ENCODE measurements around the gene NECTIN4. TPM values are rescaled to one million over a fixed set of nuclear protein-coding genes. Genes with fewer than 3 reads are reported as not detected.

The NECTIN4 gene
- 0.05 TPM in 1 of 2 replicates, not detected in the other for polyA plus RNA-seq (2011; rRNA removed)
- 0.14 TPM in 1 of 2 replicates, not detected in the other for polyA minus RNA-seq (2011; rRNA and poly(A)+ RNA removed)

DNA sequence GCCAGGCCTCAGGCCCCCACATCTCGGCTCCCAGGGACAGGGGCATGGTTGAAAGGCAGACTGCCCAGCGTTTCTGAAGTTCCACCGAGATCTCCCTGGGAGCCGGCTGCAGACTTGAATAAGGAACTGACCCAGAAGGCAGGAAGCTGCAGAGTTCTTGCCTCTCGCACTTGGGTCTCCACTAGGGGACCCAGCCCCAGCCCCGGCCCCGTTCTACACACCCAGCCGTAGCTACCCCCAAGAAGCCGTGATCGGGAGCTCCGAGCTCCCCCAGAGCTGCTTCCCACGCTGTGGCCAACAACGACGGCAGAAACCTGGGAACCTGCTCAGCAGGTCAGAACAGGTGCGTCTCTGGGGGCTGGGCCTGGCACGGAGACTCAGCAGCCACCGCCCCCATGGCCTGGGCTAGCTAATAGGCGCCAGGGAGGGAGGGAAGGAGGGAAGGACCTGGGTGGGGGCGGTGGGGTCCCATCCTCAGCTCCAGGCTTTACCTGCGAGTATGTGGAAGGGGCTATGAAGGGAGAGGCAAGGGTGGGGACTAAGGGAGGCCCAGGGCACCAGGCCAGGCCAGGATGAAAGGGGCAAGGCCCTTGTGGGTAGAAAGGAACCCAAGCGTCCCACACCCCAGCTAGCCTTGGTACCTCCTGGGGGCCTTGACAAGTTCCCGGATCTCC is at the start of gene NECTIN4:
NECTIN4 (minus strand) TSS at position 308 of the 674 bp plus-strand sequence; CDS start at position 46, 262 bp downstream.
- H3K4me3 ChIP-seq (ENCODE audit: low read depth, low read length): no peak within 1 kb of the TSS
- no peaks in the 10 kb centered on the region for H3K36me3 ChIP-seq (ENCODE audit: control insufficient read depth, insufficient read depth, low read length)
- DNase-seq (ENCODE audit: low read depth): no peak
- POLR2A ChIA-PET: interaction anchor here (0.6 kb wide), 1 partner anchor 46 kb away, joined by 3 read pairs; no protein-coding TSS in a partner anchor
- TF ChIP-seq, protein P1, sequence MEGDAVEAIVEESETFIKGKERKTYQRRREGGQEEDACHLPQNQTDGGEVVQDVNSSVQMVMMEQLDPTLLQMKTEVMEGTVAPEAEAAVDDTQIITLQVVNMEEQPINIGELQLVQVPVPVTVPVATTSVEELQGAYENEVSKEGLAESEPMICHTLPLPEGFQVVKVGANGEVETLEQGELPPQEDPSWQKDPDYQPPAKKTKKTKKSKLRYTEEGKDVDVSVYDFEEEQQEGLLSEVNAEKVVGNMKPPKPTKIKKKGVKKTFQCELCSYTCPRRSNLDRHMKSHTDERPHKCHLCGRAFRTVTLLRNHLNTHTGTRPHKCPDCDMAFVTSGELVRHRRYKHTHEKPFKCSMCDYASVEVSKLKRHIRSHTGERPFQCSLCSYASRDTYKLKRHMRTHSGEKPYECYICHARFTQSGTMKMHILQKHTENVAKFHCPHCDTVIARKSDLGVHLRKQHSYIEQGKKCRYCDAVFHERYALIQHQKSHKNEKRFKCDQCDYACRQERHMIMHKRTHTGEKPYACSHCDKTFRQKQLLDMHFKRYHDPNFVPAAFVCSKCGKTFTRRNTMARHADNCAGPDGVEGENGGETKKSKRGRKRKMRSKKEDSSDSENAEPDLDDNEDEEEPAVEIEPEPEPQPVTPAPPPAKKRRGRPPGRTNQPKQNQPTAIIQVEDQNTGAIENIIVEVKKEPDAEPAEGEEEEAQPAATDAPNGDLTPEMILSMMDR (IDR thresholded peaks at IDR 0.05; ENCODE audit: insufficient read depth, low read depth, low read length): no peak
- H3K27me3 ChIP-seq (ENCODE audit: control insufficient read depth, insufficient read depth, low read length): no peaks in the 10 kb centered on the region
- CTCF ChIA-PET: interaction anchor here (0.8 to 7.5 kb wide), 4 partner anchors 7 to 92 kb away, joined by 3 to 80 read pairs (median 4); partner anchors contain the start of genes KLHDC9 and USF1

DNA sequence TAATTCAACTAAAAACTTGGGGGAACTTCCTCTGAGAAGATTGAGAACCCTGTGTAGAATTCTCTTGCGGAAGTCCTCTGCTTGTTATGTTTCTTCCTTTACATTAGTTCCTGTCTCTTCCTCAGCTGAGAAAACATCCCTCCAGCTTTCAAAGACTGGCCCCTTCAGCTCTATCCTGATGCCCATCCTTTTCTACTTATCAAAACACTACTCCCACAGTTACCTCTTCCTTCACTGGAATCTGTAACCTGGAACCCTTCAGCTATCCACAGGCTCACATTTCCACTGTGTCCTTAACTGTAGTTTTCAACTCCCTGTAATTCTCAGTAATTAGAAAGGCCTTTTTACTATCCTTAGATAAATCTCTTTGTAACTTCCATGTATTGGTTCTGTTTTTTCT is 49.1 kb upstream of the NECTIN4 start:
- TF ChIP-seq, protein P1 (IDR thresholded peaks at IDR 0.05; ENCODE audit: insufficient read depth, low read depth, low read length): no peak
- CTCF ChIA-PET: interaction anchor here (0.7 to 3.8 kb wide), 12 partner anchors 11 to 148 kb away, joined by 3 to 36 read pairs (median 4); partner anchors contain the start of gene KLHDC9
- no peak for DNase-seq (ENCODE audit: low read depth)
- Histone ChIP-seq H3K36me3 (ENCODE audit: control insufficient read depth, insufficient read depth, low read length) (no peaks in the 10 kb centered on the region), H3K4me3 (ENCODE audit: low read depth, low read length) (no peak overlapping the region), H3K27me3 (ENCODE audit: control insufficient read depth, insufficient read depth, low read length) (no peaks in the 10 kb centered on the region)
- POLR2A ChIA-PET: interaction anchor here (0.6 kb wide), 1 partner anchor 125 kb away, joined by 3 read pairs; no protein-coding TSS in a partner anchor

DNA sequence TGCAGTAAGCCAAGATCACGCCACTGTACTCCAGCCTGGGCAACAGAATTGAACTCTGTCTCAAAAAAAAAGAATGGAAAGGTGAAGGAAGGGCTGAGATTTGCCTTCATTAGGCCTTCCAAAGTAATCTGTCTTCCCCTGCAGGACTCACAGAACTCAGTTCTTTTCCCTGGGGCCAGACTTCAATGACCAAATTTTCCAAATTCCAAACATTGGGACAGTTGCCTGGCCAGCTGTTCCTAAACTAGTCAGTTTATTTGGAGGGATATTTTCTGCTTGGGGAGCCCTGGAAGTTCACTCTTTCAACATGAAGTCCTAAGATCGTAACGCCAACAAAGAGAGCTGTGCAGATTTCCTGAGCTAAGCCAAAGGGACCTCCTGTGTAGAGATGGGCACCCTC is 48.5 kb upstream of the NECTIN4 start:
- CTCF ChIA-PET: interaction anchor here (0.7 to 3.8 kb wide), 10 partner anchors 16 to 147 kb away, joined by 3 to 36 read pairs (median 4); partner anchors contain the start of gene KLHDC9
- H3K4me3 ChIP-seq (ENCODE audit: low read depth, low read length): no peak overlapping the region
- TF ChIP-seq, protein P1 (IDR thresholded peaks at IDR 0.05; ENCODE audit: insufficient read depth, low read depth, low read length): no peak
- no peaks in the 10 kb centered on the region for H3K36me3 ChIP-seq (ENCODE audit: control insufficient read depth, insufficient read depth, low read length)
- no peaks in the 10 kb centered on the region for H3K27me3 ChIP-seq (ENCODE audit: control insufficient read depth, insufficient read depth, low read length)
- POLR2A ChIA-PET: interaction anchor here (0.6 kb wide), 1 partner anchor 124 kb away, joined by 3 read pairs; no protein-coding TSS in a partner anchor
- no peak for DNase-seq (ENCODE audit: low read depth)

DNA sequence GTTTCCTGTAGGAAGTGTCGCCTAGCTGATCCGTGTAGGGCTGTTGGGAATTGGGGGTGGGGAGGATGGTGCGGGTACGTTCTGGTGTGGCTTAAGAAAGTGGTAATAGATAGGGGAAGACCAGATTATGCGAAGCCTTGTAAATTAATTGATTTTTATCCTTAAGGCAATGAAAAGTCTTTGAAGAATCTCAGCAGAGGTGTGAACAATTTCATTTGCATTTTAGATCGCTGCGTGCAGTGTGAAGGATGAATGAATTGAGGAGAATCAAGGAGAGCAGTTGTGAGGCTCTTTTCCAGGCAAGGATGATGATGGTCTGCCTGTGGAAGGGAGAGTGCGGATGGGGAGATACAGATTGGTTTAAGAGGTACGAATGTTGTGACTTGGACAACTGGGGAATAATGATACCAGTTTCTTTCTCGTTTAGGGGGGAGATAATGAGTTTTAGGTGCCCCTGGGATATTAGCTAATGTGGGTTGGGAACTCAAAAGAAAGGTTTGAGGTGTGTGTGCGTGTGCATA is 43.9 kb upstream of the NECTIN4 start:
- peaks cover 4% of the 10 kb centered on the region; the same call in 1 of the 2 replicates for H3K36me3 ChIP-seq (ENCODE audit: control insufficient read depth, insufficient read depth, low read length)
- POLR2A ChIA-PET: interaction anchor here (0.8 to 1.1 kb wide), 3 partner anchors 15 to 69 kb away, joined by 3 to 6 read pairs (median 4); partner anchors contain the start of genes NDUFS2, NIT1, PFDN2 and UFC1
- no peak for DNase-seq (ENCODE audit: low read depth)
- TF ChIP-seq, protein P1 (IDR thresholded peaks at IDR 0.05; ENCODE audit: insufficient read depth, low read depth, low read length): no peak
- H3K4me3 ChIP-seq (ENCODE audit: low read depth, low read length): peak overlapping the region; percentile 97
- CTCF ChIA-PET: interaction anchor here (0.9 to 4.4 kb wide), 8 partner anchors 8 to 1334 kb away, joined by 3 to 25 read pairs (median 3); partner anchors contain the start of genes KLHDC9, PPOX and USF1
- no peaks in the 10 kb centered on the region for H3K27me3 ChIP-seq (ENCODE audit: control insufficient read depth, insufficient read depth, low read length)
